Endothelial cell (in vitro differentiated cells): ENCODE results near the gene RPS13. TPM values are rescaled to one million over a fixed set of nuclear protein-coding genes. Genes with fewer than 3 reads are reported as not detected.
"Not testable (repeated sequence)": the region's sequence is repeated elsewhere in the genome, so short reads cannot be mapped to it uniquely, and the experiment has no call there.

ENCODE experiments used
- DNase-seq: peaks from one replicate; pipeline ENCODE4 v3.0.0; 2021; ENCODE audit warnings: low spot score
- H3K27ac Mint-ChIP-seq: one replicate; pipeline ENCODE4 v1.8.0; 2021; ENCODE audit warnings: mixed read lengths, inconsistent platforms; ENCODE audit not compliant: unreplicated experiment
- H3K27me3 Mint-ChIP-seq: one replicate; pipeline ENCODE4 v1.8.0; 2021; ENCODE audit warnings: mild to moderate bottlenecking, moderate library complexity, mixed read lengths, inconsistent platforms; ENCODE audit not compliant: unreplicated experiment
- H3K36me3 Mint-ChIP-seq: one replicate; pipeline ENCODE4 v1.8.0; 2021; ENCODE audit warnings: mild to moderate bottlenecking, low read depth, mixed read lengths, inconsistent platforms; ENCODE audit not compliant: unreplicated experiment
- H3K4me1 Mint-ChIP-seq: one replicate; pipeline ENCODE4 v1.8.0; 2021; ENCODE audit warnings: mild to moderate bottlenecking, mixed read lengths, inconsistent platforms; ENCODE audit not compliant: unreplicated experiment
- H3K4me3 Mint-ChIP-seq: one replicate; pipeline ENCODE4 v1.8.0; 2021; ENCODE audit warnings: mild to moderate bottlenecking, mixed read lengths, inconsistent platforms; ENCODE audit not compliant: unreplicated experiment
- H3K9me3 Mint-ChIP-seq: one replicate; pipeline ENCODE4 v1.8.0; 2021; ENCODE audit warnings: mixed read lengths, inconsistent platforms; ENCODE audit not compliant: unreplicated experiment
- total RNA-seq: library from RNA; stranded (reverse); fragmentation: NEBNext Ultra II Directional; extraction: Animal tissue kit (Norgen Biotek cat#: 25700); gene quantifications from one replicate; pipeline ENCODE4 v1.2.1, GENCODE V29; 2021; ENCODE audit not compliant: unreplicated experiment
- TF ChIP-seq, protein P1 (sequence below): fragments of 200-600 bp; sonication (generic); IDR thresholded peaks from one replicate; pipeline ENCODE4 v1.5.0; 2021; ENCODE audit warnings: antibody characterized with exemption; ENCODE audit not compliant: unreplicated experiment

The RPS13 gene
- total RNA-seq, 1 donor from 2014 or later, result 1,185 TPM

DNA sequence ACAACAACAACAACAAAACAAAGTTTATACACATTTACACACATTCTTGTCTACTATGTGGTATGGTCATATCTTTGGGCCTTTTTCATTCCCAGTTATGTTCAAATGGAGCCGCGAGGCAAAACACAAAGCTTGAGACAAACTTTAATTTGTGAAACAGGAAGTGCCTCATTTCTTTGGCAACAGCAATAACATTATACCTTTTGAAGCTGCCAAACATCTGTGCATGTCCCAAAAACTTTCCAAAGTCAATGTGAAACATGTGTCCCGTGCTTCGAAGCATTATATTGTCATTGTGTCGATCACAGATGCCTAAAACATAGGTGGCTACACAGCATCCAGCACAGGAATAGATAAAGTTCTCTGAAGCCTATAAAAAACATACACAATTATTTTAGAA, 25.0 kb upstream of the RPS13 start:
- DNase-seq, result no peak
- H3K9me3 Mint-ChIP-seq, result no peaks in the 10 kb centered on the region
- H3K4me1 Mint-ChIP-seq, result peaks cover 9% of the 10 kb centered on the region
- no peak overlapping the region for H3K4me3 Mint-ChIP-seq
- H3K27ac Mint-ChIP-seq, result no peak overlapping the region
- H3K36me3 Mint-ChIP-seq, result peaks cover 25% of the 10 kb centered on the region
- TF ChIP-seq, protein P1, sequence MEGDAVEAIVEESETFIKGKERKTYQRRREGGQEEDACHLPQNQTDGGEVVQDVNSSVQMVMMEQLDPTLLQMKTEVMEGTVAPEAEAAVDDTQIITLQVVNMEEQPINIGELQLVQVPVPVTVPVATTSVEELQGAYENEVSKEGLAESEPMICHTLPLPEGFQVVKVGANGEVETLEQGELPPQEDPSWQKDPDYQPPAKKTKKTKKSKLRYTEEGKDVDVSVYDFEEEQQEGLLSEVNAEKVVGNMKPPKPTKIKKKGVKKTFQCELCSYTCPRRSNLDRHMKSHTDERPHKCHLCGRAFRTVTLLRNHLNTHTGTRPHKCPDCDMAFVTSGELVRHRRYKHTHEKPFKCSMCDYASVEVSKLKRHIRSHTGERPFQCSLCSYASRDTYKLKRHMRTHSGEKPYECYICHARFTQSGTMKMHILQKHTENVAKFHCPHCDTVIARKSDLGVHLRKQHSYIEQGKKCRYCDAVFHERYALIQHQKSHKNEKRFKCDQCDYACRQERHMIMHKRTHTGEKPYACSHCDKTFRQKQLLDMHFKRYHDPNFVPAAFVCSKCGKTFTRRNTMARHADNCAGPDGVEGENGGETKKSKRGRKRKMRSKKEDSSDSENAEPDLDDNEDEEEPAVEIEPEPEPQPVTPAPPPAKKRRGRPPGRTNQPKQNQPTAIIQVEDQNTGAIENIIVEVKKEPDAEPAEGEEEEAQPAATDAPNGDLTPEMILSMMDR, result no peak
- no peaks in the 10 kb centered on the region for H3K27me3 Mint-ChIP-seq

DNA sequence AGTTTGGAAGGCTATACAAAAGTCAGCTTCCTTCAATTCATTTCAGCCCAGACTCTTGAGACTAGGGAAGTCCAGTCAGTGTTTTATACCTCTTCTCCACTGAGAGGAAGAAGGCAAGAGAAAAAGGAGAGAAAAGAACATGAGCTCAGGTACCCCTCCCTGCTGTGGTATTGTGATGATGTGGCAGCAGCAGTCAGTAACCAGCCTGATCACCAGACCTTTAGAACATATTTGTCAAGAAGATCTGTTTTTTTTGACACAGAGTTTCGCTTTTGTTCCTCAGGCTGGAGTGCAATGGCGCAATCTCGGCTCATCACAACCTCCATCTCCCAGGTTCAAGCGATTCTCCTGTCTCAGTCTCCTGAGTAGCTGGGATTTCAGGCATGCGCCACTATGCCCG, 21.2 kb upstream of the RPS13 start:
- peaks cover 20% of the 10 kb centered on the region for H3K36me3 Mint-ChIP-seq
- no peak for DNase-seq
- peak overlapping the region; percentile 43 for H3K27ac Mint-ChIP-seq
- H3K4me1 Mint-ChIP-seq, result peaks cover 9% of the 10 kb centered on the region
- TF ChIP-seq, protein P1, result no peak
- no peaks in the 10 kb centered on the region for H3K9me3 Mint-ChIP-seq
- H3K27me3 Mint-ChIP-seq, result no peaks in the 10 kb centered on the region
- H3K4me3 Mint-ChIP-seq, result no peak overlapping the region

DNA sequence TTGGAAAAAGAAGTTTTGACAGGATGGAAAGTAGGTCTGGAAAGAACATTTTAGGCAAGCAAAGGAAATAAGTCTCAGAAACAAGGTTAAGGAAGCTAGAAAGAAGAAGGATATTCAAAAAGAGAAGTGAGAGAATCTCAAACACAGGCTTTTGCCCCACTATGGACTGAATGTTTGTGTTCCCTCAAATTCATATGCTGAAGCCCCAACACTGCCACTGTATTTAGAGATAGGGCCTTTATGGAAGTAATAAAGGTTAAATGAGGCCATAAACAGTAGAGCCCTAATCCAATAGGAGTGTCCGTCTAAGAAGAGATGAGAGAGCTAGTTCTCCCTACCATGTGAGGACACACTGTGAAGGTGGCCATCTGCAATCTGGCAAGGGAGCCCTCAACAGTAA, 20.6 kb upstream of the RPS13 start:
- no peaks in the 10 kb centered on the region for H3K27me3 Mint-ChIP-seq
- DNase-seq, result no peak
- no peak overlapping the region for H3K4me3 Mint-ChIP-seq
- no peaks in the 10 kb centered on the region for H3K9me3 Mint-ChIP-seq
- peak overlapping the region; percentile 43 for H3K27ac Mint-ChIP-seq
- TF ChIP-seq, protein P1, result no peak
- peaks cover 16% of the 10 kb centered on the region for H3K36me3 Mint-ChIP-seq
- peaks cover 9% of the 10 kb centered on the region for H3K4me1 Mint-ChIP-seq

DNA sequence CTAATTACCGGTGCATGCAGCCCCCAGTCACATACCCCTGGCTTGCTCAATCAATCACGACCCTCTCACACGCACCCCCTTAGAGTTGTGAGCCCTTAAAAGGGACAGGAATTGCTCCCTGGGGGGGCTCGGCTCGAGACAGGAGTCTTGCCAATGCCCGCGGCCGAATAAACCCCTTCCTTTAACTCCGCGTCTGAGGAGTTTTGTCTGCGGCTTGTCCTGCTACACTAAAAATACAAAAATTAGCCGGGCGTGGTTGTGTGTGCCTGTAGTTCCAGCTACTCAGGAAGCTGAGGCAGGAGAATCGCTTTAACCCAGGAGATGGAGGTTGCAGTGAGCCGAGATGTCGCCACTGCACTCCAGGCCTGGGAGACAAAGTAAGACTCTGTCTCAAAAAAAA, 8.5 kb upstream of the RPS13 start:
- Mint-ChIP-seq H3K36me3 (peaks cover 12% of the 10 kb centered on the region), H3K27ac (peak overlapping the region; percentile 36)
- H3K27me3 Mint-ChIP-seq, H3K4me3 Mint-ChIP-seq, H3K9me3 Mint-ChIP-seq, H3K4me1 Mint-ChIP-seq, DNase-seq: not testable (repeated sequence)

DNA sequence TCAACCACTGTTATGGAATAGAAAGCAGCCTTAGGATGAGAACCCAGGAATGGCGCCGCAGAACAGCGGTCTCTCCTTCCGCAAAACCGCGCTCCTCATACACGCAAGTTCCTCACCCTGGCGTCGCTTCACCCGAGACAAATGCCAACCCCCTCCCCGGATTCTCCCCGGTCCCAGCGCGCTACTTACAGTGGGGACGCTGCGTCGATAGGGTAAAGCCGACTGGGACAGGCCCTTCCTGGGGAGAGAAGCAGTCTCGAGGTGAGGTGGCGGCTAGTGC, 287 bp downstream of the RPS13 start:
- Mint-ChIP-seq H3K4me3 (peak overlapping the region; percentile 100), H3K27ac (peak overlapping the region; percentile 99), H3K9me3 (no peaks in the 10 kb centered on the region), H3K4me1 (peaks cover 35% of the 10 kb centered on the region), H3K36me3 (peaks cover 26% of the 10 kb centered on the region), H3K27me3 (peaks cover 15% of the 10 kb centered on the region)
- DNase-seq, result no peak
- TF ChIP-seq, protein P1, result no peak
